ENCODE measurements around the gene EP300. TPM values are rescaled to one million over a fixed set of nuclear protein-coding genes. Genes with fewer than 3 reads are reported as not detected.
"Not testable (repeated sequence)": the region's sequence is repeated elsewhere in the genome, so short reads cannot be mapped to it uniquely, and the experiment has no call there.

Gene EP300
- polyA plus RNA-seq, 1 donor from 2014 or later = 13.9 TPM

DNA sequence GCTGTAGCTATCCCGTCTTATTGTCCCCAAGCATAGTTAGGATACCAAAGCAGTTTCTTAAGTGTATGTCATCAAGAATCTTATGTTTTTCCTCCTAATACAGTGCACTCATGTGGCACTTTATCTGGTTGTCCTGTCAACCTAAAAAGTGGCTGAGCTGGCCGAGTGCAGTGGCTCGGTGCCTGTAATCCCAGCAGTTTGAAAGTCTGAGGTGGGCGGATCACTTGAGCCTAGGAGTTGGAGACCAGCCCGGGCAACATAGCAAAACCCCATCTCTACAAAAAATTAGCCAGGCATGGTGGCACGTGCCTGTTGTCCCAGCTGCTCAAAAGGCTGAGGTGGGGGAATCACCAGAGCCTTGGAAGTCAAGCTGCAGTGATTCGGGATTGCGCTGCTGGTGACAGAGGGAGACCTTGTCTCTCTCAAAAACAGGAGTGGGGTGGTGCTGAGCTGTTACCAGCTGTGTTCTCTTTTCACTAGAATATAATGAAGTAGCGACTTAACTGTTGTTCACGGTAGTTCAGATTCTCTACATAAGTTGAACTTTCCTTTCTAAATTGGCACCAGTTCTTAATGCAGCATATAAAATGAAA is 48.1 kb downstream of the EP300 start:
- no peak overlapping the region for H3K9ac ChIP-seq (ENCODE audit: low read length)
- H3K9me2 ChIP-seq (ENCODE audit: insufficient read depth, low read length) = no peaks in the 10 kb centered on the region
- no peak overlapping the region for H2AFZ ChIP-seq (ENCODE audit: low read depth, low read length)
- TF ChIP-seq SMC3 (conservative IDR thresholded peaks at IDR 0.05; ENCODE audit: poor library complexity) (no peak), POLR2AphosphoS5 (IDR thresholded peaks at IDR 0.05) (no peak)
- H3K4me3 ChIP-seq (ENCODE audit: low read length) = no peak overlapping the region
- H3K79me2 ChIP-seq (replicated peaks; ENCODE audit: insufficient read depth, low read length) = peaks cover 4% of the 10 kb centered on the region
- H3K9me3 ChIP-seq (ENCODE audit: low read length) = no peaks in the 10 kb centered on the region
- no peak overlapping the region for H3K4me2 ChIP-seq (ENCODE audit: low read length)
- no peaks in the 10 kb centered on the region for H4K20me1 ChIP-seq (ENCODE audit: insufficient read depth)
- H3F3A ChIP-seq (ENCODE audit: insufficient read depth, low read length, poor library complexity, severe bottlenecking) = no peaks in the 10 kb centered on the region
- no peak overlapping the region for H3K27ac ChIP-seq (ENCODE audit: low read length)
- no peaks in the 10 kb centered on the region for H3K27me3 ChIP-seq (ENCODE audit: insufficient read depth, low read depth, low read length)
- H3K36me3 ChIP-seq (ENCODE audit: insufficient read depth, low read length) = peaks cover 5% of the 10 kb centered on the region

DNA sequence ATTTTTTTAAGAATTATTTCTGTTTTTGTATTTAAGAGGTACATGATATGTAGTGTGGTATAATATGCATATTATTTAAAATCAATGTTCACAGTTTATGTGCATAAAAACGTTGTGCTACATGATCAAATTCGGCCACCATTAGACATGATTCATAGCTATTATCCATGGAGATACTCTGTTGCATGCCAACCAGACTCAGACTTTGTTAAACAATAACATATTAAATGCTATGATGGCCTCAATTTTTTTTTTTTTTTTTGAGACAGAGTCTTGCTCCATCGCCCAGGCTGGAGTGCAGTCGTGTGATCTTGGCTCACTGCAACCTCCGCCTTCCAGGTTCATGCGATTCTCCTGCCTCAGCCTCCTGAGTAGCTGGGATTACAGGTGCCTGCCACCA is 53.5 kb downstream of the EP300 start:
- not testable (repeated sequence) for H3K79me2 ChIP-seq (replicated peaks; ENCODE audit: insufficient read depth, low read length); H3K4me2 ChIP-seq (ENCODE audit: low read length); H2AFZ ChIP-seq (ENCODE audit: low read depth, low read length); H3K9me2 ChIP-seq (ENCODE audit: insufficient read depth, low read length); H3K9me3 ChIP-seq (ENCODE audit: low read length); H3K4me3 ChIP-seq (ENCODE audit: low read length); H3F3A ChIP-seq (ENCODE audit: insufficient read depth, low read length, poor library complexity, severe bottlenecking); H3K9ac ChIP-seq (ENCODE audit: low read length); H3K27me3 ChIP-seq (ENCODE audit: insufficient read depth, low read depth, low read length); H4K20me1 ChIP-seq (ENCODE audit: insufficient read depth); H3K27ac ChIP-seq (ENCODE audit: low read length)
- H3K36me3 ChIP-seq (ENCODE audit: insufficient read depth, low read length) = peaks cover 12% of the 10 kb centered on the region

DNA sequence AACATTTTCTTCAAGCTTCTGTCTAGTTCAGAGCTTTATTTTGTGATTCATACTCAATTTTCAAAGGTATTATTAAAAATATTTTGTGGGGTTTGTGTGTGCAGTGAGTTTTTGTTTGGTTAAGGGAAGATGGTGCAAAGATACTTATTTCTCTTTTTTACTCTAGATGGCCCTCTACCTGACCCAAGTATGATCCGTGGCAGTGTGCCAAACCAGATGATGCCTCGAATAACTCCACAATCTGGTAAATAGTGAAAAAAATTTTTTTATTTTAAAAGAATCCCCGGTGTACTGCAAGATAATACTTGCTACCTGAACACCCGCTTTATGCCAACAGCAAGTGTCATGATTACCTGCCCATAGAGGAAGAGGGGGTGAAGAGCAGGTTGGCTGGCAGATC is 54.2 kb downstream of the EP300 start:
- H3K9me2 ChIP-seq (ENCODE audit: insufficient read depth, low read length) = no peaks in the 10 kb centered on the region
- no peak overlapping the region for H2AFZ ChIP-seq (ENCODE audit: low read depth, low read length)
- no peaks in the 10 kb centered on the region for H3K79me2 ChIP-seq (replicated peaks; ENCODE audit: insufficient read depth, low read length)
- no peaks in the 10 kb centered on the region for H4K20me1 ChIP-seq (ENCODE audit: insufficient read depth)
- no peak overlapping the region for H3K4me2 ChIP-seq (ENCODE audit: low read length)
- TF ChIP-seq TAF1 (IDR thresholded peaks at IDR 0.05; ENCODE audit: low read depth) = no peak
- TF ChIP-seq MXI1 (conservative IDR thresholded peaks at IDR 0.05; ENCODE audit: poor library complexity, severe bottlenecking) = no peak
- no peak for TF ChIP-seq EZH2 (IDR thresholded peaks at IDR 0.05; ENCODE audit: borderline replicate concordance, insufficient read depth, low read length, poor library complexity, severe bottlenecking)
- TF ChIP-seq EP300 (conservative IDR thresholded peaks at IDR 0.05; ENCODE audit: poor library complexity, severe bottlenecking) = no peak
- TF ChIP-seq, protein P1, sequence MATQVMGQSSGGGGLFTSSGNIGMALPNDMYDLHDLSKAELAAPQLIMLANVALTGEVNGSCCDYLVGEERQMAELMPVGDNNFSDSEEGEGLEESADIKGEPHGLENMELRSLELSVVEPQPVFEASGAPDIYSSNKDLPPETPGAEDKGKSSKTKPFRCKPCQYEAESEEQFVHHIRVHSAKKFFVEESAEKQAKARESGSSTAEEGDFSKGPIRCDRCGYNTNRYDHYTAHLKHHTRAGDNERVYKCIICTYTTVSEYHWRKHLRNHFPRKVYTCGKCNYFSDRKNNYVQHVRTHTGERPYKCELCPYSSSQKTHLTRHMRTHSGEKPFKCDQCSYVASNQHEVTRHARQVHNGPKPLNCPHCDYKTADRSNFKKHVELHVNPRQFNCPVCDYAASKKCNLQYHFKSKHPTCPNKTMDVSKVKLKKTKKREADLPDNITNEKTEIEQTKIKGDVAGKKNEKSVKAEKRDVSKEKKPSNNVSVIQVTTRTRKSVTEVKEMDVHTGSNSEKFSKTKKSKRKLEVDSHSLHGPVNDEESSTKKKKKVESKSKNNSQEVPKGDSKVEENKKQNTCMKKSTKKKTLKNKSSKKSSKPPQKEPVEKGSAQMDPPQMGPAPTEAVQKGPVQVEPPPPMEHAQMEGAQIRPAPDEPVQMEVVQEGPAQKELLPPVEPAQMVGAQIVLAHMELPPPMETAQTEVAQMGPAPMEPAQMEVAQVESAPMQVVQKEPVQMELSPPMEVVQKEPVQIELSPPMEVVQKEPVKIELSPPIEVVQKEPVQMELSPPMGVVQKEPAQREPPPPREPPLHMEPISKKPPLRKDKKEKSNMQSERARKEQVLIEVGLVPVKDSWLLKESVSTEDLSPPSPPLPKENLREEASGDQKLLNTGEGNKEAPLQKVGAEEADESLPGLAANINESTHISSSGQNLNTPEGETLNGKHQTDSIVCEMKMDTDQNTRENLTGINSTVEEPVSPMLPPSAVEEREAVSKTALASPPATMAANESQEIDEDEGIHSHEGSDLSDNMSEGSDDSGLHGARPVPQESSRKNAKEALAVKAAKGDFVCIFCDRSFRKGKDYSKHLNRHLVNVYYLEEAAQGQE (IDR thresholded peaks at IDR 0.05; ENCODE audit: borderline replicate concordance) = no peak
- TF ChIP-seq SMC3 (conservative IDR thresholded peaks at IDR 0.05; ENCODE audit: poor library complexity) = no peak
- no peak overlapping the region for H3K4me3 ChIP-seq (ENCODE audit: low read length)
- H3K9ac ChIP-seq (ENCODE audit: low read length) = no peak overlapping the region
- H3K36me3 ChIP-seq (ENCODE audit: insufficient read depth, low read length) = peaks cover 12% of the 10 kb centered on the region
- H3K9me3 ChIP-seq (ENCODE audit: low read length) = no peaks in the 10 kb centered on the region
- H3K27ac ChIP-seq (ENCODE audit: low read length) = no peak overlapping the region
- H3K27me3 ChIP-seq (ENCODE audit: insufficient read depth, low read depth, low read length) = no peaks in the 10 kb centered on the region
- no peaks in the 10 kb centered on the region for H3F3A ChIP-seq (ENCODE audit: insufficient read depth, low read length, poor library complexity, severe bottlenecking)
